Neural cell (in vitro differentiated cells): ENCODE results near the gene PRR23C.

ENCODE experiments used
- CTCF ChIP-seq: fragments of 450-650 bp; IDR thresholded peaks from 2 replicates; pipeline ENCODE4 v1.5.1; 2014; ENCODE audit warnings: antibody characterized with exemption, mild to moderate bottlenecking, moderate library complexity; ENCODE audit not compliant: poor library complexity, severe bottlenecking
- EP300 ChIP-seq: fragments of 450-650 bp; conservative IDR thresholded peaks from 2 replicates; pipeline ENCODE4 v1.6.1; 2014; ENCODE audit warnings: antibody characterized with exemption, mild to moderate bottlenecking, moderate library complexity; ENCODE audit not compliant: poor library complexity, severe bottlenecking
- POLR2AphosphoS5 ChIP-seq: IDR thresholded peaks from 2 replicates; pipeline ENCODE4 v1.6.1; 2012
- SMC3 ChIP-seq: fragments of 450-650 bp; conservative IDR thresholded peaks from 2 replicates; pipeline ENCODE4 v1.6.1; 2014; ENCODE audit warnings: antibody characterized with exemption, mild to moderate bottlenecking, moderate library complexity; ENCODE audit not compliant: poor library complexity
- TAF1 ChIP-seq: IDR thresholded peaks from 2 replicates; pipeline ENCODE4 v1.6.1; 2012; ENCODE audit warnings: low read depth

GRCh38 chr3:139084176-139084575 is 39.5 kb upstream of the PRR23C start:
- TF ChIP-seq TAF1 (no peak), POLR2AphosphoS5 (no peak), EP300 (no peak), CTCF (no peak), SMC3 (no peak)
